Transverse colon (tissue), 4 donors: ENCODE data around the gene HPS6. TPM values are rescaled to one million over a fixed set of nuclear protein-coding genes. Genes with fewer than 3 reads are reported as not detected.

Source experiments
- DNase-seq: peaks from one replicate; pipeline ENCODE4 v3.0.0-alpha.2; 2019
- H3K27ac ChIP-seq, 4 donors: fragments of 200-600 bp; sonication (generic); 2 replicates each; pipeline ENCODE4 v1.5.1; 2016 to 2018; ENCODE audit warnings: inconsistent platforms in 4 of 4
- H3K27me3 ChIP-seq: fragments of 200-600 bp; sonication (generic); 2 replicates; pipeline ENCODE4 v1.5.1; 2017; ENCODE audit warnings: inconsistent platforms
- H3K36me3 ChIP-seq, 4 donors: fragments of 200-600 bp; sonication (generic); 2 replicates each; pipeline ENCODE4 v1.5.1; 2017 to 2019; ENCODE audit warnings: inconsistent platforms in 4 of 4
- H3K4me1 ChIP-seq, 4 donors: fragments of 200-600 bp; sonication (generic); 2 replicates each; pipeline ENCODE4 v1.5.1; 2017 to 2020; ENCODE audit warnings: inconsistent platforms in 4 of 4
- H3K4me3 ChIP-seq, 4 donors: fragments of 200-600 bp; sonication (generic); 1 replicate in 1 of 4; 2 replicates in 3 of 4; pipeline versions ENCODE4 v1.5.1 to v1.6.1; 2017 to 2019; ENCODE audit warnings: inconsistent platforms in 4 of 4
- H3K9me3 ChIP-seq, 2 donors: fragments of 200-600 bp; sonication (generic); 2 replicates each; pipeline ENCODE4 v1.5.1; 2017 to 2019; ENCODE audit warnings: inconsistent platforms in 2 of 2
- EP300 ChIP-seq: sonication (generic); formaldehyde crosslinking; IDR thresholded peaks from one replicate; pipeline ENCODE4 v1.6.1; 2017; ENCODE audit warnings: antibody characterized with exemption, low read depth
- POLR2A ChIP-seq: fragments of 450-650 bp; IDR thresholded peaks from one replicate; pipeline ENCODE4 v1.6.1; 2016; ENCODE audit warnings: antibody characterized with exemption, mild to moderate bottlenecking, moderate library complexity
- POLR2AphosphoS5 ChIP-seq, 3 donors: sonication (generic); formaldehyde crosslinking; IDR thresholded peaks; one replicate each; pipeline ENCODE4 v1.6.1; 2016; ENCODE audit warnings: antibody characterized with exemption in 3 of 3
- WGBS, 2 donors: methylation state at CpG; one replicate each; pipeline ENCODE4 v1.1.5; 2018; ENCODE audit warnings: low coverage in 1 of 2; 5-methylcytosine and 5-hydroxymethylcytosine counted together
- in situ Hi-C, 4 donors: fragments of 200-750 bp; cut with MboI; loops; one replicate each; pipeline versions ENCODE4 v1.15.0 to v1.15.1; 2017; ENCODE audit warnings: low sequenced_read_pairs in 3 of 4, low pct_ligation_motif_present in 1 of 4, low pct_unique_long_range_greater_than_20kb in 1 of 4
- intact Hi-C: fragments of 100-400 bp; cut with DNase I; formaldehyde crosslinking; loops from one replicate; pipeline ENCODE4 v1.15.1; 2023; ENCODE audit warnings: low total_unique reads
- total RNA-seq, 4 donors: library from RNA; depleted of rRNA; stranded (reverse); fragments of >200 nt; gene quantifications; one replicate each; pipeline ENCODE4 v1.1.0, GENCODE V29; 2016
- TF ChIP-seq, protein P1 (sequence below), 5 experiments: fragments of 200-600 bp in 3 of 5; fragments of 450-650 bp in 2 of 5; sonication (generic) in 3 of 5; IDR thresholded peaks; 1 replicate in 2 of 5; 2 replicates in 3 of 5; pipeline ENCODE4 v1.5.1; 2016 to 2017; ENCODE audit warnings: antibody characterized with exemption in 5 of 5, inconsistent platforms in 3 of 5, mild to moderate bottlenecking in 2 of 5, moderate library complexity in 1 of 5

The HPS6 gene
- total RNA-seq: 10 to 100 TPM; 17.1 to 30.9 (median 23.8) TPM

DNA sequence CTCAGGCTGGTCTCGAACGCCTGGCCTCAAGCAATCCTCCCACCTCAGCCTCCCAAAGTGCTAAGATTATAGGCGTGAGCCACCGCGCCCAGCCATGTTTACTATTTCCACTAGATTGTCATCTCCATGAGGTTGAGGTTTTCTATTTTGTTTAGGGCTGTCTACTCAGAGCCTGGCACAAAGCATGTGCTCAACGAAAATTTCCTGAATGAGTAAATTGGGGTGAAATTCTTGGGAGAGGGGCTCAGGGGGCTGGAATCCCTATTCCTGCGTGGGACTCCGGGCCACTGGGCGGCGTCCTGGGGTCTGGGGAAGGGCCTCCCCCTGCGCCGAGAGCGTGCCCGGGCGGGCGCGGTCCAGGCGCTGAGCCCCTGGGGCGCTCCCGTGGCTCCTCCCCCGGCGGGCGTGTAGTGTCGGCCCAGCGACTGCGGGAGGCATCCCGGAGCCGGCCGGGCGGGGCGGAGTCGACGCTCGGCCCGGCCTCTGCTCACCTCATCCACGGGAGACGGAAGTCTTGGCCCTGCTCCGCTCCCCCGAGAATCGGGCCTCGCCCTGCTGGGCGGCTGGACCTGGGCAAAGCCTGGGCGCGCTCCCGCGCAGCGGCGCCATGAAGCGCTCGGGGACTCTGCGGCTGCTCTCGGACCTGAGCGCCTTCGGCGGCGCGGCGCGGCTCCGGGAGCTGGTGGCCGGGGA, at the start of gene HPS6:
Gene HPS6, plus strand, starts transcription at position 482 of the 693 bp plus-strand sequence. Its CDS starts 126 bp downstream, at position 608.
- H3K36me3 ChIP-seq: no peaks in the 10 kb centered on the region
- TF ChIP-seq EP300 (no peak), POLR2AphosphoS5 (IDR thresholded peaks at IDR 0.05) (peak; percentile 76 to 95 (median 92)), POLR2A (peak; percentile 93)
- TF ChIP-seq, protein P1, sequence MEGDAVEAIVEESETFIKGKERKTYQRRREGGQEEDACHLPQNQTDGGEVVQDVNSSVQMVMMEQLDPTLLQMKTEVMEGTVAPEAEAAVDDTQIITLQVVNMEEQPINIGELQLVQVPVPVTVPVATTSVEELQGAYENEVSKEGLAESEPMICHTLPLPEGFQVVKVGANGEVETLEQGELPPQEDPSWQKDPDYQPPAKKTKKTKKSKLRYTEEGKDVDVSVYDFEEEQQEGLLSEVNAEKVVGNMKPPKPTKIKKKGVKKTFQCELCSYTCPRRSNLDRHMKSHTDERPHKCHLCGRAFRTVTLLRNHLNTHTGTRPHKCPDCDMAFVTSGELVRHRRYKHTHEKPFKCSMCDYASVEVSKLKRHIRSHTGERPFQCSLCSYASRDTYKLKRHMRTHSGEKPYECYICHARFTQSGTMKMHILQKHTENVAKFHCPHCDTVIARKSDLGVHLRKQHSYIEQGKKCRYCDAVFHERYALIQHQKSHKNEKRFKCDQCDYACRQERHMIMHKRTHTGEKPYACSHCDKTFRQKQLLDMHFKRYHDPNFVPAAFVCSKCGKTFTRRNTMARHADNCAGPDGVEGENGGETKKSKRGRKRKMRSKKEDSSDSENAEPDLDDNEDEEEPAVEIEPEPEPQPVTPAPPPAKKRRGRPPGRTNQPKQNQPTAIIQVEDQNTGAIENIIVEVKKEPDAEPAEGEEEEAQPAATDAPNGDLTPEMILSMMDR (IDR thresholded peaks at IDR 0.05): peak in 2 of 5 experiments; percentile 20 to 24
- in situ Hi-C loops: no loop called here

DNA sequence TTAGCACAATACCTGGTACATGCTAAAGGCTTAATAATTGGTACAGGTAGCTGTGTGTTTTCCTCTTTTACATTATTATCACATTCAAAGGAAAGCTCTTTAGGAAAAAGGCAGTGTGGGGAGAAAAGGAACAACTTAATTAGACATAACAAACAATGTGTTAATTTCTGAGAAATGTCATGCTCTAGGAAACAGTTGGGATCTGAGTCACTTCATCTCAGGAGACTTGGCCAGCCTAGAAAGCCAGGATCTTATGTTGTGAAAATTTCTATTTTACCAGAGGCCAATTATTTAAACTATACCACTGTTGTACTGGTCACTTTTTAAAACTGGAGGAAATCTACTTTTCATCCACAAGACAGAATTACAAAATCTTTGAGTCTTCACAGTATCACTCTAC, 48.7 kb upstream of the HPS6 start:
- peaks cover 0 to 40% (median 11%) of the 10 kb centered on the region in 4 donors for H3K36me3 ChIP-seq

More for the DNA sequence above, at the start of gene HPS6:
- intact Hi-C loops: no loop called here
- Histone ChIP-seq H3K27ac (peak within 1 kb of the TSS; percentile 96 to 98 (median 96)), H3K4me1 (peaks cover 15 to 35% (median 19%) of the 10 kb centered on the region in 4 donors), H3K4me3 (peak within 1 kb of the TSS; percentile 86 to 99 (median 90)), H3K9me3 (no peaks in the 10 kb centered on the region), H3K27me3 (no peaks in the 10 kb centered on the region)
- WGBS, 2 donors: 0 to 1% methylated on average over 2 to 44 of the region's 61 CpGs
- DNase-seq: peak; percentile 95

DNA sequence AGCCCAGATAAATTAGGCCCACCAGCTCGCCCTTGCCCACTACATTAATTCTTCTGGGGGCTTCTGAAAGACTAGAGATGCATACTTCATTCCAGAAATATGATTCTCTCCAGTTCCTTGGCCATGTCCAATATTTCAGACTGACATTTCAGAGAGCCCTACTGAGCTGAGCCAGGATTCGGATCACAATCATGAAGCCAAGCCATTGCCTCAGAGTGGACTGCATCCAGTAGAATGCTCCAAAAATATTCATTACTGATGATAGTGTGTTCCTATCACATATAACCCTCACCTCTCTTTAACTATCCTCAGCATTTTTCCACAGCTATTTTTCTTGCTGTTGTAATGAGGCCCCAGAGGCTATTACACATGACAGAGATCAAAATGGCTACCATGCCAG, 47.9 kb upstream of the HPS6 start:
- no peak overlapping the region for H3K27ac ChIP-seq

More for the DNA sequence above, 48.7 kb upstream of the HPS6 start:
- intact Hi-C loops: loop anchor here (10.0 kb wide), 1 partner anchor 172 kb away; the partner anchor contains the start of gene KCNIP2
- H3K27me3 ChIP-seq: no peaks in the 10 kb centered on the region
- no peaks in the 10 kb centered on the region for H3K4me1 ChIP-seq
- TF ChIP-seq EP300 (no peak), POLR2AphosphoS5 (IDR thresholded peaks at IDR 0.05) (no peak), POLR2A (no peak)
- TF ChIP-seq, protein P1 (IDR thresholded peaks at IDR 0.05): no peak
- no peak overlapping the region for H3K27ac ChIP-seq
- H3K9me3 ChIP-seq: no peaks in the 10 kb centered on the region
- in situ Hi-C loops: loop anchor here (10.0 kb wide), 2 partner anchors 172 to 182 kb away; partner anchors contain the start of gene KCNIP2 (in 3 of the 4)
- DNase-seq: no peak
- no peak overlapping the region for H3K4me3 ChIP-seq

DNA sequence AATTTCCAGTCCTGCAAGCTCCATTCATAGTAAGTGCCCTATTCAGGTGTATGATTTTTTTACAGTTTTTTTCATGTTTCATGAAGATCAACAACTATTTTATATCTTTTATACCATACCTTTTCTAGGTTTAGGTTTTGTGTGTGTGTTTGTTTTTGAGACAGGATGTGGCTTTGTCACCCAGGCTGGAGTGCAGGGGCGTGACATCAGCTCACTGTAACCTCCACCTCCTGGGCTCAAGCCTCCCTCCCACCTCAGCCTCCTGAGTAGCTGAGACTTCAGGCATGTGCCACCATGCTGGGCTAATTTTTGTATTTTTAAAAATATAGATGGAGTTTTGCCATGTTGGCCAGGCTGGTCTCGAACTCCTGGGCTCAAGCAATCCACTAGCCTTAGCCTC, 44.2 kb upstream of the HPS6 start:
- WGBS, 2 donors: 92% methylated on average over 2 of the region's 2 CpGs; no CpG with 5 or more reads in 1 of the 2 donors
- H3K4me3 ChIP-seq: no peak overlapping the region
- no peak overlapping the region for H3K27ac ChIP-seq
- no peaks in the 10 kb centered on the region for H3K27me3 ChIP-seq
- DNase-seq: no peak
- intact Hi-C loops (no loop called here), in situ Hi-C loops (no loop called here)
- no peak for TF ChIP-seq EP300
- TF ChIP-seq, protein P1 (IDR thresholded peaks at IDR 0.05): no peak
- no peak for TF ChIP-seq POLR2A
- no peak for TF ChIP-seq POLR2AphosphoS5 (IDR thresholded peaks at IDR 0.05)
- no peaks in the 10 kb centered on the region for H3K9me3 ChIP-seq
- H3K4me1 ChIP-seq: no peaks in the 10 kb centered on the region
- peaks cover 0 to 63% (median 14%) of the 10 kb centered on the region in 4 donors for H3K36me3 ChIP-seq

More for the DNA sequence above, 47.9 kb upstream of the HPS6 start:
- 85 to 87% methylated on average over 2 of the region's 2 CpGs for WGBS, 2 donors
- DNase-seq: no peak
- Histone ChIP-seq H3K4me1 (no peaks in the 10 kb centered on the region), H3K27me3 (no peaks in the 10 kb centered on the region), H3K9me3 (no peaks in the 10 kb centered on the region), H3K36me3 (peaks cover 0 to 39% (median 11%) of the 10 kb centered on the region in 4 donors), H3K4me3 (no peak overlapping the region)
- TF ChIP-seq EP300 (no peak), POLR2A (no peak), POLR2AphosphoS5 (IDR thresholded peaks at IDR 0.05) (no peak)
- TF ChIP-seq, protein P1 (IDR thresholded peaks at IDR 0.05): no peak
- in situ Hi-C loops: loop anchor here (10.0 kb wide), 2 partner anchors 172 to 182 kb away; partner anchors contain the start of gene KCNIP2 (in 3 of the 4)
- intact Hi-C loops: loop anchor here (10.0 kb wide), 1 partner anchor 172 kb away; the partner anchor contains the start of gene KCNIP2
